ENCODE results near the gene PLA2G5.

The PLA2G5 gene

DNA sequence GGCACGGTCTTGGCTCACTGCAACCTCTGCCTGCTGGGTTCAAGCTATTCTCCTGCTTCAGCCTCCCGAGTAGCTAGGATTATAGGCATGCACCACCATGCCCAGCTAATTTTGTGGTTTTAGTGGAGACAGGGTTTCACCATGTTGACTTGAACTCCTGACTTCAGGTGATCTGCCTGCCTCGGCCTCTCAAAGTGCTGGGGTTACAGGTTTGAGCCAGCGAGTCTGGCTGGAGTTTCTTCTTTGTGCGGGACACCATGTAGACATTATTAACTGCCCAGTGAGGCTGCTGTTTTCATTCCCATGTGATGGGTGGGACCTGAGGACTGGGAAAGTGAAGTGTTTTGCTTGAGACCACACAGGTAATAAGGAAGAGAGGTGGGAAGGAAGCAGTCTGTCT, 23.3 kb downstream of the PLA2G5 start:
- no peak for DNase-seq

DNA sequence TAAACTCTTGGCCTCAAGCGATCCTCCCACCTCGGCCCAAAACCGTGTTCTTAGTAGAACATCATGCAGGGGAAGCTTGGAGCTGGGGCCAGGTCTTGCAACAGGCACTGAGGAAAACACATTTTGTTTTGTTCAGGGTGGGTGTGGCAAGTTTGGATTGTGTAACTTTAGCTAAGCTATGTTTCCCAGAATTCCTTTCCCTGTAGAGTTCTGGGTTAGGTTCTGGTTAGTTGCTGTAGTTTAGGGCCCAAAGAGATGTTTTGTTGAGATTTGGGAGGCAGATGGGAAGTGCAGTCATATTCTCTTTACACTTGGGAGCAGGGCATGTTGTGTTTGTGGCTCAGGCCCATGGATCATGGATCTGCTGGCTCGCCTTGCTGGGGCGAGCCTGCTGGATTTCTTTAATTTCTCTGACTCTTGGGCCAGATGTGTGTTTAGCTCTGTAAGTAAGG, 24.0 kb downstream of the PLA2G5 start:
- no peak for DNase-seq

- DNase-seq = no peak
These were observed 25.8 kb downstream of the PLA2G5 start for GRCh38 chr1:20095564-20096434.

GRCh38 chr1:20096840-20097447, 26.9 kb downstream of the PLA2G5 start:
- no peak for DNase-seq

- DNase-seq = no peak
These were observed 29.5 kb downstream of the PLA2G5 start for GRCh38 chr1:20099533-20099932.

GRCh38 chr1:20100632-20101355, 30.8 kb downstream of the PLA2G5 start:
- no peak for DNase-seq

DNA sequence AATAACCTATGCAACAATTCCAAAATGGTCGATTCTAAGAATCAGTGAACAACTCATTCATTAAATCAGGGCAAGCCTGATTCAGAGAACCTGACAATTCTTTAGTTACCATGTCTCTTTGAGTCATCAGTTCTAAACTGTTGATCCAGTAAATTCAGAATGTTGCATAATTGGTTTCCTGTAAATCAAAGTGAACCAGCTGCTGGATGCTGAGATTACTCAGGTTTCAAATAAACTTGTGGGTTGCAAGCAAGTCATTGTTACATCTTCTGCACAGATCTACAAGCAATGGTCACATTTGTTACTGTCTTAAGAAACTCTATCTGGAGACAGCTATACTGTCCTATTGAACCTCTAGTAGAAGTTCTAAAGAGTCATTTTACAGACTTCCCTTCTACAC, 32.9 kb downstream of the PLA2G5 start:
- no peak for DNase-seq

DNA sequence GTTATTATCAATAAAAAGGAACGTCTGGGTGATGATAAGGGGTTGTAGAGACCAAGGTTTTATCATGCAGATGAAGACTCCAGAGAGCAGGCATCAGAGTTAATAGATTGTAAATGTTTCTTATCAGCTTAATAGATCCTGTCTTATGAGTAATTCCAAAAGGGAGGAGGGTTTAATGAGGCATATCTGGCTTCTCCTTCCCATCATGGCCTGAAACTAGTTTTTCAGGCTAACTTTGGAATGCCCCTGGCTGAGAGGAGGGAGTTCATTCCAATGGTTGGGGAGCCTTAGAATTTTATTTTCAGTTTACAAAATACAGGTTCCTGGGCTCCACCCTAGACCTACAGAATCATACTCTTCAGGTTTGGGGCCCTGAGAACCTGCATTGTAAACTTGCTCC, 35.9 kb downstream of the PLA2G5 start:
- DNase-seq = no peak

DNA sequence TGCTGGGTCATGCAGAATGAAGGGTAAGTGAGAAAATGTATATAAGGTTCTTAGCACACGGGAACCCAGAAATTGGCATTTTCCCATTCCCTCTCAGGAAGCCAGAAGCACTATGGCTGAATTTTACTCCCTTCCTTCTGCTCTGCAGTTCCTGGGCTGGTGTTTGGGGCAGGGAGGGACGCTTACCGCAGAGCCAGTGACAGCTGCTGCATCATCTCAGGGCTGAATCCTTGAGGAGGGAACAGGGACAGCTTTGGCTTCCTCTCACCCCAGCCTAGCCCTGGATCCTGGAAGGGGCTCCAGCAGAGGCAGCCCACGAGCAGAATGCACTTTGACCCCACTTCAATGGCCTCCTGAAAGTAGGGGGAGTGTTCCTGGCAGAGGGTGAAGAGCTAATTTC, 37.4 kb downstream of the PLA2G5 start:
- DNase-seq = no peak

GRCh38 chr1:20107796-20108195, 37.8 kb downstream of the PLA2G5 start:
- no peak for DNase-seq

DNA sequence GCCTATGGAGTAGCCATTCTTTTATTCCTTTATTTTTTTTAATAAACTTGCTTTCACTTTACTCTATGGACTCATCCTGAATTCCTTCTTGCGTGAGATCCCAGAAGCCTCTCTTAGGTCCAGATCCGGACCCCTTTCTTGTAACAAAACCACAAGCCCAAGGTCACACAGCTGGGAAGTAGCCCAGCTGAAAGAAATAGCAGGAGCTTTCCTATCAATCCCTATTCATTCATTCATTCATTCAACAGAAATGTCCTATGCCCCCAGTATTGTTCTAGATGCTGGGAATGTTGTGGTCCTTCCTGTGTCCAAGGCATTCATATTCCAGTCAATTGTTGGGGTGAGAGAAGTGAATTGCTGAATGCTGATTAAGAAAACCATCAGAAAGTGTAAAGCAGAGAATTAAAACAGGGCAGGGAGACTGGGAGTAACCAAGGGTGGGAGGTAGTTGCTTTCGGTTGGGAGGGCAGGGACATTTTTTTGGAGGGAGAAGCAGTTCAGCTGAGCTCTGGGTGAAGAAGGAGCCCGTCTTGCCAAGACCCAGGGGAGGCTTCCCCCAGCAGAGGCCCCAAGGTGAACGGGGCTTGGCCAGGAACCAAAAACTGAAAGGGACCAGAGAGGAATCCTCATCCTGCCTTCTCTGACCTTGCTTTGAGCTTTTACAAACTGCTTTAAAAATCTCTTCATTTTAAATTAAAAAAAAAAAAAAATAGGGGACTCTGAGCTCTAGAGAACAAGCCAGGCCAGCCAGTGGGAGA, 38.6 kb downstream of the PLA2G5 start:
- no peak for DNase-seq

- no peak for DNase-seq
These were observed 39.3 kb downstream of the PLA2G5 start for GRCh38 chr1:20109223-20109856.

DNA sequence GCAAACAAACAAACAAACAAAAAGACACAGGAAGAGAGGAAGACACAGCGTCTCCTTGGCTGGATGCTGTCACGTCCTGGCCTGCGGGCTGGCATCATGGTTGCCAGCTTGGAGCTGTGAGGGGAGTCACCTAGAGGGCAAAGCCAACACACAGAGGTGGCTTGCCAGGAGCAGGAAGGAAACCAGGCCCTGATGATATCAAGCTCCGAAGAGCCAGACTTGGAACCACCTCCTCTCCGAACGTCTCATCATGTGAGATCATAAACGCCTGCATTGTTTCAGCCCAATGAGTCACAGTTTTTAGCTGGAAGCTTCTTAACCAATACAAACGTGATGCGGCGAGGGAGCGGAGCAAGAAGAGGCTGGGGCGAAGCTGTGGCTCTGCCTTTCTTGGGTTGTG, 40.7 kb downstream of the PLA2G5 start:
- DNase-seq = no peak

- DNase-seq = no peak
These were observed 41.5 kb downstream of the PLA2G5 start for GRCh38 chr1:20111452-20111851.

GRCh38 chr1:20112279-20113000, 42.4 kb downstream of the PLA2G5 start:
- no peak for DNase-seq

- DNase-seq = no peak
These were observed 44.1 kb downstream of the PLA2G5 start for GRCh38 chr1:20114021-20114648.

GRCh38 chr1:20115479-20115878, 45.5 kb downstream of the PLA2G5 start:
- DNase-seq = no peak

- DNase-seq = no peak
These were observed 45.9 kb downstream of the PLA2G5 start for GRCh38 chr1:20115916-20116315.

GRCh38 chr1:20117236-20117635, 47.2 kb downstream of the PLA2G5 start:
- no peak for DNase-seq

- no peak for DNase-seq
These were observed 49.4 kb downstream of the PLA2G5 start, which contains the start of gene PLA2G2D for GRCh38 chr1:20119347-20119746. Gene PLA2G2D, minus strand, starts transcription at chr1:20119536. Its CDS starts 38 bp downstream, at chr1:20119498.

DNA sequence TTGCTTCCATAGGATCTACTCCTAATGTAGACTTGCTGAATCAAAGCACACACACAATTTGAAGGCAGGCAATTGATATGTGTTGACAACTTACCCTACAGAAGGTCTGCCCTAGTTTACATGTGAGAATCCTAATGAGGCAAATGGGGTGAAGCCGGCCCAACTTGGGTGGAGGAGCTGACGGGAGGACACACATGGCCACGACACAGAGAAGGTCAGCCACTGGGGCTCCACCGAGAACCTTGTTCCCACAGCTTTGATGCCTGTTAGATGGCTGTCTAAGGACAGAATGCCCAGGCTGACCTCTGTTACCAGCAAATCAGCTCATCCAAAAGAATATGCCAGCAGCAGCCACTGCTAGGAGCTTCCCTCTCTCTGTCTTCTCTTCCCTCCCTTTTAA, 50.8 kb downstream of the PLA2G5 start:
- no peak for DNase-seq

Data from effector CD8-positive, alpha-beta T cell (primary cell).